Measurements from ENCODE around the gene KCNJ2. TPM values are rescaled to one million over a fixed set of nuclear protein-coding genes. Genes with fewer than 3 reads are reported as not detected.

The KCNJ2 gene
- total and polyA plus RNA-seq, 4 donors: 0.75 to 5.1 (median 3.1) TPM; not detected in 1

DNA sequence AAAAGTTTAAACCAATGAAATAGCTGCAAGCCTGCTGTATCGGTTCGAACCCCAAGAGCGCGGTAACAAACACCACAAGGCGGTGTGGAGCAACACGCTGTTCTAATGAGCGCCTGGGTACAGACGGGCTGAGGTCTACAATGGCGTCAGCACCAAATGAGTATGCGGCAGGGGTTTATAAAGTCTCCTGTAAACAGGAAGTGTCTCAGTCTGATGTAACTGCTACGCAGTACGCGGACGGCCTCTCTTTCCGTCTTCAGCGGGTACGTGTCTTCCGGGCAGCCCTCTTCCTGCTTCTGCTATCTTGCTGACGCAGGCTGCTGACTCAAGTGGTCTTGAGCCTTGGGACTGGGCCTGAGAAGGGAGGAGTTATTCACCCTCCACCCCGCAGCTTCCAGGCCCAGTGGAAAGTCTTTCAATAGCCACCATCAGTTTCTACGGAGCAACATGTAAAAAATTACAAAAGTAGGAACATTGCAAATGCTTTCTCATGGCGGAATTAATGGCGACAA lies 40.5 kb upstream of the KCNJ2 start:
- DNase-seq (no peak), ATAC-seq (ENCODE audit: low FRiP score) (no peak)
- Histone ChIP-seq H3K4me1 (ENCODE audit: control insufficient read depth in 1 of 2, insufficient read depth in 2 of 2, low read length in 2 of 2) (no peaks in the 10 kb centered on the region), H3K9me3 (ENCODE audit: control insufficient read depth, low read length) (peaks cover 3% of the 10 kb centered on the region), H3K4me3 (ENCODE audit: low read length in 2 of 2) (no peak overlapping the region), H3K27ac (ENCODE audit: low read depth in 1 of 2, low read length in 2 of 2) (no peak overlapping the region), H3K36me3 (ENCODE audit: control insufficient read depth in 1 of 2, insufficient read depth in 2 of 2, low read length in 1 of 2) (no peaks in the 10 kb centered on the region), H3K27me3 (ENCODE audit: control insufficient read depth in 1 of 2, insufficient read depth in 2 of 2, low read length in 1 of 2) (no peaks in the 10 kb centered on the region)
- 96 to 97% methylated on average over 23 of the region's 23 CpGs for WGBS, 2 donors
- intact Hi-C loops (cut with DNase I): no loop called here

GRCh38 chr17:70130289-70130688 lies 39.0 kb upstream of the KCNJ2 start:
- ATAC-seq (ENCODE audit: low FRiP score) (no peak), DNase-seq (no peak)
- H3K9me3 ChIP-seq (ENCODE audit: control insufficient read depth, low read length): peaks cover 4% of the 10 kb centered on the region
- 79 to 83% methylated on average over 3 of the region's 3 CpGs for WGBS, 2 donors
- no peaks in the 10 kb centered on the region for H3K36me3 ChIP-seq (ENCODE audit: control insufficient read depth in 1 of 2, insufficient read depth in 2 of 2, low read length in 1 of 2)
- H3K27ac ChIP-seq (ENCODE audit: low read depth in 1 of 2, low read length in 2 of 2): no peak overlapping the region
- intact Hi-C loops (cut with DNase I): no loop called here
- H3K4me3 ChIP-seq (ENCODE audit: low read length in 2 of 2): no peak overlapping the region
- H3K4me1 ChIP-seq (ENCODE audit: control insufficient read depth in 1 of 2, insufficient read depth in 2 of 2, low read length in 2 of 2): no peaks in the 10 kb centered on the region
- H3K27me3 ChIP-seq (ENCODE audit: control insufficient read depth in 1 of 2, insufficient read depth in 2 of 2, low read length in 1 of 2): no peaks in the 10 kb centered on the region

- Histone ChIP-seq H3K9me3 (ENCODE audit: control insufficient read depth, low read length) (peaks cover 4% of the 10 kb centered on the region), H3K27me3 (ENCODE audit: control insufficient read depth in 1 of 2, insufficient read depth in 2 of 2, low read length in 1 of 2) (no peaks in the 10 kb centered on the region), H3K36me3 (ENCODE audit: control insufficient read depth in 1 of 2, insufficient read depth in 2 of 2, low read length in 1 of 2) (no peaks in the 10 kb centered on the region), H3K4me3 (ENCODE audit: low read length in 2 of 2) (no peak overlapping the region), H3K4me1 (ENCODE audit: control insufficient read depth in 1 of 2, insufficient read depth in 2 of 2, low read length in 2 of 2) (no peaks in the 10 kb centered on the region), H3K27ac (ENCODE audit: low read depth in 1 of 2, low read length in 2 of 2) (no peak overlapping the region)
- WGBS, 2 donors: 95 to 96% methylated on average over 11 of the region's 11 CpGs
- ATAC-seq (ENCODE audit: low FRiP score) (no peak), DNase-seq (no peak)
- intact Hi-C loops (cut with DNase I): no loop called here
Measured at GRCh38 chr17:70132505-70132904, 36.8 kb upstream of the KCNJ2 start.

DNA sequence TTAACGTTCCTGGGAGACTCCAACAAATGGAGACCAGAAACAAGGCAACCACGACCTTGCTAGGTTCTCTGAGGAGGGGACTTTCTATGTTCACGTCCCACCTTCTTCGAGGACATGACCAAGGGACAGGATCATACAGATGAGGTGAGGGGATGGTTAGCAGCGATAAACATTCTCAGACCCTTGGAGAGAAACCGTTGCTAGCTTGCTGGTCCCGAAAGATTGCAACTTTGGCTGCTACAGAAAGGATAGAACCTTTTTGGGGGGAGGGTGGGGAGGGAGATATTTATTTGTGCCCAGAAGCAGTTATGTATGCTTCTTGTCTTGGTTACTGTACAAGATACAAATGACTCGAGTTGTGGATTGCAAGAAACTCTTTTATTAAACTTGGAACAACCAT lies 35.3 kb upstream of the KCNJ2 start:
- Histone ChIP-seq H3K27ac (ENCODE audit: low read depth in 1 of 2, low read length in 2 of 2) (no peak overlapping the region), H3K36me3 (ENCODE audit: control insufficient read depth in 1 of 2, insufficient read depth in 2 of 2, low read length in 1 of 2) (no peaks in the 10 kb centered on the region), H3K27me3 (ENCODE audit: control insufficient read depth in 1 of 2, insufficient read depth in 2 of 2, low read length in 1 of 2) (no peaks in the 10 kb centered on the region), H3K4me1 (ENCODE audit: control insufficient read depth in 1 of 2, insufficient read depth in 2 of 2, low read length in 2 of 2) (peaks cover 0 to 2% of the 10 kb centered on the region in 2 donors), H3K9me3 (ENCODE audit: control insufficient read depth, low read length) (peaks cover 1% of the 10 kb centered on the region), H3K4me3 (ENCODE audit: low read length in 2 of 2) (no peak overlapping the region)
- DNase-seq (no peak), ATAC-seq (ENCODE audit: low FRiP score) (no peak)
- intact Hi-C loops (cut with DNase I): no loop called here
- 80% methylated on average over 8 of the region's 8 CpGs for WGBS, 2 donors

DNA sequence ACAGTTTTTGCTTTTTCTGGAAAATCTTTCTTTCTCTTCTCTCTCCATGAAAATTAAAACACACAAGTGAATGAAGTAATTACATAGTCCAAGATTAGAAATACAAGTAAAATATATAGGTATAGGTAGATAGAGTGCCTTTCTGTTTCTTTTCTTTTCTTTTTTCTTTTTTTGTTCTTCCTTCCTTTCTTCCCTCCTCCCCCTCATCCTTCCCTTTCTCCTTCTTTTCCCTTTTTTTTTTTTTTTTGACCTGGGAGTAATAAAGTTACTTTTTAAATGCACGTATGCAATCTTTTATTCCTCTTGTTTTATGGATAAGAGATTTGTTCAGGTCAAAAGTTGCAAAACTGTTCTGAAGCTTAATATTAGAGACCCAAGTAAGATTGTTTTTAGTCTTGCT lies 34.6 kb upstream of the KCNJ2 start:
- Histone ChIP-seq H3K9me3 (ENCODE audit: control insufficient read depth, low read length) (peaks cover 1% of the 10 kb centered on the region), H3K4me1 (ENCODE audit: control insufficient read depth in 1 of 2, insufficient read depth in 2 of 2, low read length in 2 of 2) (peaks cover 0 to 2% of the 10 kb centered on the region in 2 donors), H3K4me3 (ENCODE audit: low read length in 2 of 2) (no peak overlapping the region), H3K36me3 (ENCODE audit: control insufficient read depth in 1 of 2, insufficient read depth in 2 of 2, low read length in 1 of 2) (no peaks in the 10 kb centered on the region), H3K27ac (ENCODE audit: low read depth in 1 of 2, low read length in 2 of 2) (no peak overlapping the region), H3K27me3 (ENCODE audit: control insufficient read depth in 1 of 2, insufficient read depth in 2 of 2, low read length in 1 of 2) (no peaks in the 10 kb centered on the region)
- DNase-seq (no peak), ATAC-seq (ENCODE audit: low FRiP score) (no peak)
- WGBS, 2 donors: 83 to 92% methylated on average over 1 of the region's 1 CpG
- intact Hi-C loops (cut with DNase I): no loop called here

GRCh38 chr17:70136131-70136530 lies 33.2 kb upstream of the KCNJ2 start:
- Histone ChIP-seq H3K27ac (ENCODE audit: low read depth in 1 of 2, low read length in 2 of 2) (no peak overlapping the region), H3K4me1 (ENCODE audit: control insufficient read depth in 1 of 2, insufficient read depth in 2 of 2, low read length in 2 of 2) (peaks cover 0 to 2% of the 10 kb centered on the region in 2 donors), H3K4me3 (ENCODE audit: low read length in 2 of 2) (no peak overlapping the region), H3K9me3 (ENCODE audit: control insufficient read depth, low read length) (peaks cover 1% of the 10 kb centered on the region), H3K36me3 (ENCODE audit: control insufficient read depth in 1 of 2, insufficient read depth in 2 of 2, low read length in 1 of 2) (no peaks in the 10 kb centered on the region), H3K27me3 (ENCODE audit: control insufficient read depth in 1 of 2, insufficient read depth in 2 of 2, low read length in 1 of 2) (no peaks in the 10 kb centered on the region)
- WGBS, 2 donors: 89 to 90% methylated on average over 5 of the region's 5 CpGs
- DNase-seq (no peak), ATAC-seq (ENCODE audit: low FRiP score) (no peak)
- intact Hi-C loops (cut with DNase I): no loop called here

GRCh38 chr17:70137451-70138230 lies 31.7 kb upstream of the KCNJ2 start:
- intact Hi-C loops (cut with DNase I): loop anchor here in 1 of 2 donors (2.0 kb wide), 1 partner anchor 531 kb away; no protein-coding TSS in a partner anchor

DNA sequence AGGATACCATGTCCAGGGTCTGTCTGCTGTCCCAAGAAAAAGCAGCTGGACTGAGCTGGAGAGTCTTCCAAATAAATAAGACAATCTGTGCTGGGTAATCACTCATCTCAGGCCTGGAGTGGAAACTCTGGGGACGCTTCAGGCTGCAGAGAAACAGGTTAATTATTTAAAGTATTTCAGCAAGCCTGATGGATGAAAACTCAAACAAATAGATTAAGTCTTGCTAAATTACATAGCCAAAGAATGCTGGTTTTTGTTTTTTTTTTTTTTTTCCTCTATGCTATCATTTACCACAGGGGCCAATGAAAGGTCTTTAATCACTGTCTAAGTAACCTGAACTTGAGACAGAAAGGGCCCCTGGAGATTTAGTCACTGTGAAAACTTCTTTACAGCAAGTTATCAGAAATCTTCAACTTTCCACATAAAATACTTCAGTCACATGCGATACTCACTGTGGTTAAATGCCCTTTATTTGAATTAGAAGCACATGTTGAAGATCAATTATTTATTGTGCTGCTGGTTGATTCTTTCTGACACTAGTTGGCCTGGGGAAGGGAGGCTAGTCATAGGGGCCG lies 31.0 kb upstream of the KCNJ2 start:
- H3K4me3 ChIP-seq (ENCODE audit: low read length in 2 of 2): no peak overlapping the region
- 90 to 95% methylated on average over 3 of the region's 3 CpGs for WGBS, 2 donors
- intact Hi-C loops (cut with DNase I): loop anchor here in 1 of 2 donors (2.0 kb wide), 1 partner anchor 532 kb away; no protein-coding TSS in a partner anchor

More at GRCh38 chr17:70137451-70138230, 31.7 kb upstream of the KCNJ2 start:
- H3K27ac ChIP-seq (ENCODE audit: low read depth in 1 of 2, low read length in 2 of 2): peak overlapping the region in 1 of 2 donors; percentile 71
- no peaks in the 10 kb centered on the region for H3K27me3 ChIP-seq (ENCODE audit: control insufficient read depth in 1 of 2, insufficient read depth in 2 of 2, low read length in 1 of 2)
- peak; percentile 87 for ATAC-seq (ENCODE audit: low FRiP score)
- DNase-seq: peak in 1 of 2 donors; percentile 58
- no peaks in the 10 kb centered on the region for H3K36me3 ChIP-seq (ENCODE audit: control insufficient read depth in 1 of 2, insufficient read depth in 2 of 2, low read length in 1 of 2)
- peaks cover 0 to 4% of the 10 kb centered on the region in 2 donors for H3K4me1 ChIP-seq (ENCODE audit: control insufficient read depth in 1 of 2, insufficient read depth in 2 of 2, low read length in 2 of 2)
- H3K9me3 ChIP-seq (ENCODE audit: control insufficient read depth, low read length): peaks cover 1% of the 10 kb centered on the region
- H3K4me3 ChIP-seq (ENCODE audit: low read length in 2 of 2): peak overlapping the region; percentile 60 to 70
- WGBS, 2 donors: 12 to 13% methylated on average over 9 of the region's 9 CpGs

More for the DNA sequence above, 31.0 kb upstream of the KCNJ2 start:
- no peaks in the 10 kb centered on the region for H3K36me3 ChIP-seq (ENCODE audit: control insufficient read depth in 1 of 2, insufficient read depth in 2 of 2, low read length in 1 of 2)
- peaks cover 0 to 4% of the 10 kb centered on the region in 2 donors for H3K4me1 ChIP-seq (ENCODE audit: control insufficient read depth in 1 of 2, insufficient read depth in 2 of 2, low read length in 2 of 2)
- ATAC-seq (ENCODE audit: low FRiP score) (no peak), DNase-seq (no peak)
- H3K9me3 ChIP-seq (ENCODE audit: control insufficient read depth, low read length): peaks cover 1% of the 10 kb centered on the region
- H3K27ac ChIP-seq (ENCODE audit: low read depth in 1 of 2, low read length in 2 of 2): no peak overlapping the region
- no peaks in the 10 kb centered on the region for H3K27me3 ChIP-seq (ENCODE audit: control insufficient read depth in 1 of 2, insufficient read depth in 2 of 2, low read length in 1 of 2)

All from aorta (tissue), 5 donors.